Hematopoietic multipotent progenitor cell (in vitro differentiated cells): ENCODE results near the gene HOOK2. TPM values are rescaled to one million over a fixed set of nuclear protein-coding genes. Genes with fewer than 3 reads are reported as not detected.
A peak's percentile ranks its signal among the peaks of the same experiment; 100 is the strongest.

Experiments used
- DNase-seq, 3 donors: peaks; one replicate each; pipeline ENCODE4 v3.0.0-alpha.2; 2011 to 2015; ENCODE audit warnings: low read depth in 2 of 3, low spot score in 2 of 3
- total RNA-seq: library from RNA; depleted of rRNA; stranded (reverse); fragments of >200 nt; gene quantifications from one replicate; pipeline ENCODE4 v1.2.3, GENCODE V29; 2012

The HOOK2 gene
- total RNA-seq, 1 donor, result 29.9 TPM

GRCh38 chr19:12783849-12784393 is 8.6 kb upstream of the HOOK2 start:
- no peak for DNase-seq

- DNase-seq, result peak in 1 of 3 donors; percentile 59
Measured at GRCh38 chr19:12783291-12783848, 8.0 kb upstream of the HOOK2 start.

DNA sequence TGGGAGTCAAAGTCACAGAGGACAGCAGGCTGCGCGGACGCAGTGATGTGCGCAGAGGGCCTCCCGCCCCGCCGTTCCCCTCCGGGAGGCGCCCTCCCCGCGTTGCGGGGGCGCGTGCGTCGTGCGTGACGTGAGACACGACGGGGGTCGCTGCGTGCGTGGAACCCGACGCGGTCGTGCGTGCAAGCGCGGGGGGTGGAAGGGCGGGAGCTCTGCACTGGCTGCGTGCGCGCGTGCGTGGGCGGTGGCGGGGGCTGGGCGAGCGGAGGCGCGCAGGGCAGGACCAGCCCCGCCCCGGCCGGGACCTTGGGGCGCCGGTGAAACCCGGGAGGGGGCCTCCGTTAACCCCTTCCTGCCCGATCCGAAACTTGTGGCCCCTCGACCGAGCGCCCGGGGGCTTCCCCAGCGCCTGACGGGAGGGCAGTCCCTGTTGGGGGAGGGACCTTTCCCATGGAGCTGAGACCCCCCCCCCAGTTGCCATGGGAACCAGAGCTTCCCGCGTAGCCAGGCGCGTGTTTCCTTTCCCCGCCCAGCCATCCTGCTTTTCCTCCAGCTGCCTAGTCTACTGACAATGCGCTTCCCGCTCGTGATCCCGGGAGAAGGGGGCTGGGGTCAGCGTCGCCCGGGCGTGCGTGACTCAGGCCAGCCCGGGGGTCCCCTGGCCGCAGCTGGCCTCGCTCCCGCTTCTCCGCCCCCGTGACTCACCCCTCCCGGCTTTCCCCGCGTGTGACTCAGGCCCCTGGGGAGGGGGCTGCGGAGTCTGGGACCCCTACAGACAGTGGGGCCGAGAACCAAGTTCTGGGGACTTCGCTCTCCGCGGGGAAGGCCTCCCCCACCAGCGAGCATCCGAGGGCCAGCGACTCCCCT is 7.3 kb upstream of the HOOK2 start:
- DNase-seq, result peak in 2 of 3 donors; percentile 85 to 97

DNA sequence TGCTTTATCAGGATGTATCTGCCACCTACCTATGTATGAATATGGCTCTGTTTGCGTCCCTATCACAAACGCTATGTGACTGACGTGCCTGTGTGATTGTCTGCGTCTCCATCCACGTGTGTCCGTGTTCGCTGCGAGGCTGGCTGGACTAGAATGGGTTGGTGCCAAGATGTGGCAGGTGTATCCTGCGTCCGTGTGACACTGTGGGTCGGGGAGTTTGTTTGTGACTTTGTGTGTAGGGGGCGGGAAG is 6.7 kb upstream of the HOOK2 start:
- peak in 1 of 3 donors; percentile 77 for DNase-seq

DNA sequence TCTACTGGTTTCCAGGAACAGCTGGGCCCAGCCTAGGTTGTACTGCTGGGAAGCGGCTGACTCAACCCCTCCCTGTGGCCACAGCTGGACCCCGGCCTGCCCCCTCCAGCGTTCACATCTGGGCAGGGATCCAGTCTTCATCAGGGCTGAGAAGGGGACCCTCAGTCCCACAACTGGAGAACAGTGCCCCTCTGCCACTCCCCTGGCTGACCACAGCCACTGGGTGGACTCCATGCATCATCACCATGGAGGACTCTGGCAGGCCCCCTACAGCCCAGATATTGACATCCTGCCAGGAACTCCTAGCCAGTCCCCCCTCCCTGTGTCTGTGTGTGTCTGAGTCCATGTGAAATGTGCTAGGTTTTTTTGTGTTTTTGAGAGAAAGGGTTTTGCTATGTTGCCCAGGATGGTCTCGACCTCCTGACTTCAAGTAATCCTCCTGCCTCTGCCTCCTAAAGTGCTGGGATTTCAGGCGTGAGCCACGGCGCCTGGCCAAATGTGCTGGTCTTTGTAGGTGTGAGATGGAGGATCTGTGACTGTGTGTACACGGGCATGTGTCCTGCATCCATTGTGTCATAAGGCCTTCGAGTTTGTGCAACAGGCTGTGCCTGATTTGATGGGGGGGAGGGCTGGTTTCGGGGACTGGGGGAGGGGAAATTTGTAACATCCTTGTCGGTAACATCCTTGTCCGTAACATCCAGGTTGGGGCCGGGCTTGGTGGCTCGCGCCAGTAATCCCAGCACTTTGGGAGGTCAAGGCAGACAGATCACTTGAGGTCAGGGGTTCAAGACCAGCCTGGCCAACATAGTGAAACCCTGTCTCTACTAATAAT is 4.0 kb upstream of the HOOK2 start:
- DNase-seq, result peak in 1 of 3 donors; percentile 29

DNA sequence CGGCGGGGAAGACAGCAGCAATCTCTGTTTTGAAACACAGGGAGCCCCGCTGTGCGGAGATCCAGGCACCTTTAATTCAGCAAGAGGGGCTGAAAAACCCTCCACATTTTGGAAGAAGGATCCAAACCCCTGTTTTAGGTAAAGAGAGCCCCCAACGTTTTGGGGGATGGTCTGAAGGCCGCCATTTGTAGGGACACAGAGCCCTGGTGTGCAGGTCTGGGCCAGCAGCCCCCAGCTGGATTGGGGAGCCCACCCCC is 3.5 kb upstream of the HOOK2 start:
- DNase-seq, result no peak

DNA sequence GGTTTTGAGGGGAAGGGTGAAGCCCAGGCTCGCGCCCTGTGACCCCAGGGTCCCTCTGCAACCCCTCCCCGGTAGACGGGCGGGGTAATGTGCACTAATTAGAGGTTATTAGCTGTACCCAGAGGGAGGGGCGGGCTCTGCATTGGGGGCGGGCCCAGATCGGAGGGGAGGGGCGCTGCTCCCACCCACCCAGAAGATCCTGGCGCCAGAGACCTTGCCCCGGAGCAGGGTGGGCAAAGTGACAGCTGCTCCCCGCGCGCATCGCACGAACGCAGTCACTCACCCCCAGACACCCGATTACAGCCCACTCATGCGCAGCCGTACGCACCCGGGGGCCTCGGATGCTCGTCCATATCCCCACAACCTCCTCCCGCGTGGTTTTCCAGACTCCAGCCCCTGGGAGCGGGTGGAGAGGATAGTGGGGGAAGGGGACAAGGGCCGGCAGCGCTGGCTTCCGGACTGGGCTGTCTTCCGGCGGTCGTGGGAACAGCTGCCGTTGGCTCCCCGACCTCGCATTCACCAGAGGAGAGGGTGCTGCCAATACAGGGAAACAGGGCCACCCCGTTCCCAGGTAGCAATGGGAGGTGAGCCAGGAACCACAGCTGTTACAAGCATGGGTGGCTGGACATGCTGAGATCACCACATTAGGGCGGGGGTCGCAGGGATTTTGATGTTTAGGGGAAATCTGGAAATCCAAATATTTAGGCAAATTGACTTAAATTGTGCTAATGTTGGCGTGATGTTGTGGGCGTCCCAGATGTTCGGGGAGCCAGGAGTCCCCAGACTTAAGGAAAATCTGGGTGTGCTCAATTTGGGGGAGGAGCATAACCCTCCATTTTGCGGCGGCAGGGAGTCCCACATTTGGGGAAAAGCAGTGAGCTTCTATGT is 2.9 kb upstream of the HOOK2 start:
- peak in 1 of 3 donors; percentile 29 for DNase-seq

DNA sequence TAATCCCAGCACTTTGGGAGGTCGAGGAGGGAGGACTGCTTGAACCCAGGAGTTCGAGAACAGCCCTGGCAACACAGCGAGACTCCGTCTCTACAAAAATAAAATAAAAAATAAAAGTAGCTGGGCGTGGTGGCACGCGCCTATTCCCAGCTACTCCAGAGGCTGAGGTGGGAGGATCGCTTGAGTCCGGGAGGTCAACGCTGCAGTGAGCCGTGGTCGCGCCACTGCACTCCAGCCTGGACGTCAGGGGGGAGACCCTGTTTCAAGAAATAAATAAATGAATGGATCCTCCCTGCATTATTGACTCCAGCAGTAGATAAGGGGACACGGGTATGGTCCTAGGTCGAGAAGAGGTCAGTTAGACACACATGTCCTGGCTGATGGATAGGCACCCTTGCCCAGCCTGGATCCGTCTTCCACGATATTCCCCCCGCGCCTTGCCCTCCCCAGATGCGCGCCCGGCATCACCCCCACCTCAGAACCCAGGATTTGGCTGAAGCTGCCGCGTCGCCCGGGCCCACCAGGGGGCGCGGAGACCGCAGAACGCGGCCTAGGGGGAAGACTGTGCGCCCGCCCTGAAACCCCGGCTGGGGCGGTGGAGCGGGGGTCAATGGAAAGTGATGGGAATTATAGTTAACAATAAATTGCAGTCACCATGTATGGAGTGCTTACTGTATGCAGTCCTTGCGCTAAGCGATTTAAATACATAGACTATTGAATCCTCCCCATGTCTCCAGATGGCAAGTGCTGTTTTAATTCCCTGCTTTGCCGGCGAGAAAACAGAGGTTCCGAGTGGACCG is 2.1 kb upstream of the HOOK2 start:
- DNase-seq, result peak in 2 of 3 donors; percentile 75 to 80

DNA sequence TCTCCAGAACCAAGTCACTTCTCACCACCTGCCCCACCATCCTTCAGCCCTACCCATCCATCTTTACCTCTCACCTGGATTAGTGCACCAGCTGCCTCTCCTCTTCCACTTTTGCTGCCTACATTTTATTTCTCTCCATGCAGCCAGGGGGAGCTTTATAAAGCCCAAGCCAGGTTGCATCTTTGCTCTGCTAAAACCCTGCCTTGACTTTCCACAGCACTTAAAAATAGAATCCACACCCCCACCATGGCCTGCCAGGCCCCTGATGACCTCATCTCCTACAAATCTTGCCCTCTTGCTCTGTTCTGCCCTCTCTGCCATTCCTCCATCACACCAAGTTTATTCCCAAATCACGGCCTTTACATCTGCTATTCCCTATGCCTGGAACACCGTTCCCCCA is 1.8 kb downstream of the HOOK2 start:
- peak in 2 of 3 donors; percentile 46 to 51 for DNase-seq

DNA sequence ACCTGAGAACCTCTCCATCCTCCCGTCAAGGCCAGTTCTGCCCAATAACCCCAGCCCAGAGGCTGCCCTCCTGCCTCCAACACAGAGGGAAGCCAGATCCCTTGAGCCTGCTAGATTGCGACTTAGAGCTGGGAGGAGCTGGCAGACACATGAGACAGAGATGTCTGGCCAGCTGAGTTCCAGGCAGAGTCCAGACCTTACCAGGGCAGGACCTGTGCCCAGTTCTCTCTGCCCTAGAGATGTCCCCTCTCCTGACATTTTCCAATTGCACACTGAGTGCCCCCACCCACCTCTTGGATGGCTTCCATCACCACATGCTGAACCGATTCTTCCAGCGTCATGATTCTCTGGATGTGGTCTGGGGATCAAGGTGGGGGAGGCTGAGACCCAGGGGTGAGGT is 3.0 kb downstream of the HOOK2 start:
- no peak for DNase-seq

- DNase-seq, result no peak
Measured at GRCh38 chr19:12770922-12771321, 4.4 kb downstream of the HOOK2 start.

- peak in 1 of 3 donors; percentile 44 for DNase-seq
Measured at GRCh38 chr19:12769689-12770088, 5.7 kb downstream of the HOOK2 start.

DNA sequence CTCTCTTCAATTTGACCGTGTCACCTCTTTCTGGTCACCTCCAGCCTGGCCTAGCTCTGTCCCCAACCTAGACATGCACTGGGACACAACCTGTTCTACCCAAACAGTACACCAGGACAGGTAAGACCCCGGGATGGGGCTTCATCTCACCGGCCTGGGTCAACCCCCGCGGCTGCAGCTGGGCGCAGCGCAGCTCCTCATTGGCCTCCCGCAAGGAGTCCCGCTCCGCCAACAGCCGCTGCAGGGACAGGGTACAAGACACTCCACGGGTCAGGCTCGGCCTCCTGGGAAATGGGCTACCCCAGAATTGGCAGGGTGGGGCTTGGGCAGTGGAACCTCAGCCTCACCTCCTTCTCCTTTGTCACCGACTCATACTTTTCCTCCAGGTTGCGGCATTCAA is 7.7 kb downstream of the HOOK2 start:
- DNase-seq, result no peak

DNA sequence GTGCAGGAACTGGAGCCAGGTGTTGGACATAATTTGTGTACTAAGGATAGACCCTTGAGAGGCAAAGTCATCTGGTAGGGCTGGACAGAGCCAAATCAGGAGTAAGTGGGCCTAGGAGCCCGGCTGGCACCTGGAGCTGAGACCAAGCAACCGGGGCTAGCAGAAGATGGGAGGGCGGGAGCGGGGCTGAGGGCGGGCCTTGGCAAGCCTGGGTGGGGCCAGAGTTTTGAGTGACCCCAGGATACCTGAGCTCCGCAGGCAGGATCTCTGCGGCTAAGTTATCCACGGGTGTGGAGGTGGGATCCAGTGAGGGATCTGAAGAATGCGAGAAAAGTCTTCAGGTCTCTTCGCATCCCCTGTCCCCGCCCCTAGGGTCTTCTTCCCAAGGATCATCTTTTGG is 8.2 kb downstream of the HOOK2 start:
- no peak for DNase-seq

DNA sequence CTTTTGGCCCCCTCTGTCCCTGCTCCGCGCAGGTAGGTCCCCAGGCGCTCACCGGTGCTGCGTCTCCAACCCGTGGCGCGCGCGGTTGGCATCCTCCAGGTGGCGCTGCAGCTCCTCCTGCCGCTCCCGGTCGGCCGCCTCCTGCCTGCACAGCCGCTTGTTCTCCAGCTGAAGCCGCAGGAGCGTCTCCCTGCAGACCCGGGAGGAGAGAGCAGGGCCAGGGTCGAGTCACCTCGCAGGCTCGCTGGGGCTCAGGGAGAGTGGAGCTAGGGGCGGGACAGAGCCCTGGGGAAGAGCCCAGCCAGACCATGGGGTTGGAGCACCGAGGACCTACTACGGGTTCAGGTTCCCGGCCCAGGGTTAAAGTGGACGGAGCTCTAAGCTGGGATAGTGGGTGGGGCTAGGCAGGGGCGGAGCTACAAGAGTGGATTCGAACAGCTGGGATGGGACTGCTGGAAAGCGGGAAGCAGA is 9.3 kb downstream of the HOOK2 start:
- DNase-seq, result peak in 1 of 3 donors; percentile 73

DNA sequence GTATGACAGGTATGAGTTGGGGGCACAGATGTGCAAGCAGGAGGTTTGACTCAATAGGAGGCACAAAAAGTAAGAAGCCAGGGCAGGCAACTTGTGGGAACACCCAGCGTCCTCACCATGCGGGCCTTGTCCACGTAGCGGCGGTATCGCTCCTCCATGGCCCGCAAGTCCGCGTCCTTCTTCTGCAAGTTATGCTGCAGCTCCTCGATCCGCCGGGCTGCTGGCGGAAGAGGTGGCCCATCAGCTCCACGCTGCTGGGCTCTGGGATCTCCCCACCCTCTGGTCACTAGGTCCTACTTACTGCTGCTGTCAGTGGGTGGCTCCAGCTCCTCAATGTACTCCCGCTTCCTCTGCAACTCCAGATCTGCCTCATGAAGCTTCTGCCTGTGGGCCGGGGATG is 10.7 kb downstream of the HOOK2 start:
- no peak for DNase-seq

GRCh38 chr19:12763100-12763499 is 12.3 kb downstream of the HOOK2 start:
- no peak for DNase-seq

DNA sequence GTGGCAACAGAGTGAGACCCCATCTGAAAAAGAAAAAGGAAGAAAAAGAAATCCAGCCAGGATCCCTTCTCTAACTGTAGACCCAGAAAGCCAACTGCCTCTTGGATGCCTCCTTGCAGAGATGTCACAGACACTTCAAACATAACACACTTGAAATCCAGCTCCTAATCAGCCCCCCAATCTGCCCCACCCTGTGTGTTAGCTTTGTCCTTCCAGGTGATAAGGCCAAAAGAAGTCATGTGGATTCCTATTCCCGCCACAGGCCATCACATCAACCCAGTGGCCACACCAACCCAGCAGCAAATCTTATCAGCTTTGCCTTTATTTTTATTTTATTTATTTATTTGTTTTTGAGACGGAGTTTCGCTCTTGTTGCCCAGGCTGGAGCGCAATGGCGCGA is 15.7 kb downstream of the HOOK2 start:
- no peak for DNase-seq

- peak in 2 of 3 donors; percentile 75 to 82 for DNase-seq
Measured at GRCh38 chr19:12757544-12758274, 17.6 kb downstream of the HOOK2 start.
